Activated T-helper 17 cell treated with anti-CD3 and anti-CD28 coated beads, Interleukin-2, amount 50 U/mL, for 72 hours (primary cell): Measurements from ENCODE around the gene ANO6. TPM values are rescaled to one million over a fixed set of nuclear protein-coding genes. Genes with fewer than 3 reads are reported as not detected.

ENCODE experiments used
- ATAC-seq: fragments of 150-1000 bp; cut with Tn5 transposase; replicated peaks from 2 replicates; pipeline ENCODE4 v1.10.0; 2021; ENCODE audit warnings: mild to moderate bottlenecking, moderate library complexity
- H3K27ac Mint-ChIP-seq: one replicate; pipeline ENCODE4 v1.8.0; 2022; ENCODE audit warnings: mixed read lengths
- H3K27me3 Mint-ChIP-seq: one replicate; pipeline ENCODE4 v1.8.0; 2022; ENCODE audit warnings: mixed read lengths
- H3K36me3 Mint-ChIP-seq: one replicate; pipeline ENCODE4 v1.8.0; 2022; ENCODE audit warnings: low read depth, mild to moderate bottlenecking, mixed read lengths
- H3K4me1 Mint-ChIP-seq: one replicate; pipeline ENCODE4 v1.8.0; 2022; ENCODE audit warnings: mixed read lengths
- H3K4me3 Mint-ChIP-seq: one replicate; pipeline ENCODE4 v1.8.0; 2022; ENCODE audit warnings: mild to moderate bottlenecking, mixed read lengths
- H3K9me3 Mint-ChIP-seq: one replicate; pipeline ENCODE4 v1.8.0; 2022; ENCODE audit warnings: mixed read lengths
- total RNA-seq, 2 donors: library from RNA; stranded (reverse); gene quantifications; one replicate each; pipeline ENCODE4 v1.2.3, GENCODE V29; 2022

Gene ANO6
- total RNA-seq, 2 donors from 2014 or later = 26.8 to 45.1 TPM

DNA sequence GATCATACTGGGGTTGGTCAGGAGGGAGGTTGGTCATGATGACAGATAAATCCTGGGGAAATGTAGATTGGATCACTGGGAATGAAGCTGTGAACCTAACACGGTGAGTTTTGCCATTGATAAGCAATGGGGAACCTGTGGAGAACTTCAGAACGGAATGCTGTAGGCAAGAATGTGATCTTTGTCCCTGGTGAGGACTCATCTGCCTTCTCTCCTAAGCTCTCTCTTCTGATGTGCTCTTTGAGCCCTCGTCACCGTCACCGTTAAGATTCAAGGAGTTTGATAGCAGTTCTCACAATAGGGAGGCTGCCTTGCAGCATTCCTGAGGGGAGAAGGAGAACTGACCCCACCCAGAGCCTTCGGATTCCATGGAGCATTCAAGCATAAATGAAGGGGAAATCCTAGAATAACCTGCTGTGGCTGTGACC is 217.6 kb downstream of the ANO6 start:
- Mint-ChIP-seq H3K9me3 (no peaks in the 10 kb centered on the region), H3K27ac (no peak overlapping the region), H3K4me3 (no peak overlapping the region), H3K4me1 (peaks cover 3% of the 10 kb centered on the region), H3K36me3 (peaks cover 44% of the 10 kb centered on the region), H3K27me3 (no peaks in the 10 kb centered on the region)
- no peak for ATAC-seq

DNA sequence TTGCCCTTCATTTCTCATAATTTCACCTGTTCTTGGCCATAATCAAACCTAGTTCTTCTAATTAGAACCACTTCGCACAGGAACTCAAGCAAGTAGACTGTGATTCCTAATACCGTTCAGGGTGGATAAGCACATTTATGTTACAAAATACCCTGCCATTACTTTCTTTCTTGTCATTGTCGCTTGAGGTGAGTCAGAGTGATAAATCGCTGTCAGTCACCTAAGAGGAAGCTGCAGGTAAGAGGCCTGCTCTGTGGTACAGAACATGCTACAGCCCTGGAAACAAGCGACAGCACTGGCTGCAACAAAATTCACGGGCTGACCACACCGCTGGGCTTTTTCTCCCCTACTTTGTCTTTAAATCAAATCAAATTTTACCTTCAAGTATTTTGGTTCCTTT is 218.2 kb downstream of the ANO6 start:
- H3K9me3 Mint-ChIP-seq = no peaks in the 10 kb centered on the region
- ATAC-seq = no peak
- no peak overlapping the region for H3K4me3 Mint-ChIP-seq
- peaks cover 37% of the 10 kb centered on the region for H3K36me3 Mint-ChIP-seq
- H3K27me3 Mint-ChIP-seq = no peaks in the 10 kb centered on the region
- H3K4me1 Mint-ChIP-seq = peaks cover 3% of the 10 kb centered on the region
- no peak overlapping the region for H3K27ac Mint-ChIP-seq

DNA sequence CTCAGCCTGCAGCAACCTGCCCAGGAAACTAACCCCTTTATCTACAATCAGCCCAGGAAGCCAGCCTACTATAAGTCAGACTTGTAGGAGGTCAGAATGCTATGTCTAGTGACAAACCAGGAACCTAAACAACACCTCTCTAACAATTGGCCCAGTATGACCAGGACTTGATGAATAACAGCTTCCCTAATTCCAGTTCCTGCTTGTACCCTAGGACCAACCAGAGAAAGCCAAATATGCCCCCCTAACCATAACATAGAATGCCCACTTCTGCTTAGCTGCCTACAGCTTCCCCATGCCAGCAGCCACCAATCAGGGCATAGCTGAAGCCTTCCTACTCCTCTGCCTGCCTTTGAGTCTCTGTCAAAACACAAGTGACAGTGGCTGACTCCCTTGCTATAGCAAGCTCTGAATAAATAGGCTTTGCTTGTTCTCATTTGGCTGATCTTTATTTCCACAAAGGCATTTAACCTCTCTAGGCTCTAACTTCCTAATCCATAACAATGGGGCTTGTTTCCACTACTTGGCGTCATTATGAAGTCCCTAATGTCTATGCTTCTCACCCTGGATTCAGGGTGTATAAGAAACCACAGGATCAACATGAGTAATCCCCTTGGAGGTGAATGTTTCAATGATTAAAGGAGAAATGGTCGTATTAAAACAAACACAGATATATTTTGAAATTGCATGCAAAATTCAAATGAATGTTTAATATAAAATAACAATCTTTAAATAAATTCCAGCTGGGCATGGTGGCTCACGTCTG is 220.2 kb downstream of the ANO6 start:
- no peak for ATAC-seq
- no peaks in the 10 kb centered on the region for H3K9me3 Mint-ChIP-seq
- H3K4me3 Mint-ChIP-seq = no peak overlapping the region
- peaks cover 3% of the 10 kb centered on the region for H3K4me1 Mint-ChIP-seq
- H3K36me3 Mint-ChIP-seq = peaks cover 20% of the 10 kb centered on the region
- no peaks in the 10 kb centered on the region for H3K27me3 Mint-ChIP-seq
- H3K27ac Mint-ChIP-seq = no peak overlapping the region

DNA sequence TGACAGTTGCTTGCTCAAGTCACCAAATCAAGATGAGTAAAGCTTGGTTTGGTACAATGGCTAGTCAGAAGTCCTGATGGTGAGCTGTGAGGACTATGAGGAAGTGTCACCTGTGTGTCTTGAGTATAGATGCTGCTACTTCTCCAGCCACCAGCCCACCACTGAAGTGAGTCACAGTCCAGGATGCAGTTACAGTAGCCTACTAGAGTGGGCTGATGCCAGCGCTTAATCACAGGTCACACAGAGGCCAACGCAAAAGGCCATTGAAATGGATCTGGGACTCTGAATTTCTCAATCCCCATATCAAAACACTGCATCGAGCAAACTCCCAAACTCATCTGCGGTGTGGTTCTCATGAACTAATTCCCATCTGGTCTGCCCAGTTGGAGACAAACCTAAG is 223.1 kb downstream of the ANO6 start:
- Mint-ChIP-seq H3K4me3 (no peak overlapping the region), H3K27ac (no peak overlapping the region), H3K27me3 (no peaks in the 10 kb centered on the region), H3K36me3 (peaks cover 2% of the 10 kb centered on the region), H3K9me3 (no peaks in the 10 kb centered on the region), H3K4me1 (peaks cover 3% of the 10 kb centered on the region)
- peak; percentile 74 for ATAC-seq

DNA sequence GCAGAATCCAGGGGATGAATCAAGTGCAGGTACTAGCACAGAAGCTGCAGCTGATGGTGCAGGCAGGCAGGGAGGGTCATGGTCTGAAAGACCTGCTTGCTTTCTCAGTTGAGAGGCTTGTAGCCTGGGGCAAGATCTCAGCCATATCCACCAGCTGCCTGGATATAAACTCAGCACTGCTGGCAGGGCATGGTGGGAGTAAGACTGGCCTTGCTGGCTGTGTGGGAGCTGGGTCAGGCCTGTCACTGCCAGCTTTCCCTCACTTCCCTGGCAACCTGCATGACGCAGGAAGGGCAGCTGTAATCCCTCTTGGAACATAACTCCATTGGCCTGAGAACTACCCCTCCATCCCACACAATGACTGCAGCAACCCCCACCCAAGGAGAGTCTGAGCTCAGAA is 230.1 kb downstream of the ANO6 start:
- H3K9me3 Mint-ChIP-seq = peaks cover 19% of the 10 kb centered on the region
- H3K36me3 Mint-ChIP-seq = no peaks in the 10 kb centered on the region
- no peak overlapping the region for H3K4me3 Mint-ChIP-seq
- peaks cover 8% of the 10 kb centered on the region for H3K27me3 Mint-ChIP-seq
- ATAC-seq = no peak
- no peak overlapping the region for H3K27ac Mint-ChIP-seq
- H3K4me1 Mint-ChIP-seq = no peaks in the 10 kb centered on the region

DNA sequence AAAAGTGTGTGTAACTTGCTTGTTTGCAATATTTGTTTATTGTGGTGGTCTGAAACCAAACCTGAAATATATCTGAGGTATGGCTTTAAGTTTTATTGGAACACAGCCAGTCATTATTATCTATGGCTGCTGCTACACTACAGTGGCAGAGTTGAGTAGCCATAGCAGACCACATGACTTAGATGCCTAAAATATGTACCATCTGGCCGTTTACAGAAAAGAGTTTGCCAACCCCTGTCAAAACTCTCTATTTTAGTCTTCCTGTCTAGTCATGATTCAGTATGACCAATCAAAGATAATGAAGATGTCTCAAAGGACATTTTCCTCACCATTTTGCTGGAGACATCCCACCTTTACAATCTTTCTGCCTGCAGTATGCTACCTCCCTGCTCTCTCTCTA is 242.3 kb downstream of the ANO6 start:
- Mint-ChIP-seq H3K36me3 (no peaks in the 10 kb centered on the region), H3K9me3 (no peaks in the 10 kb centered on the region), H3K27ac (no peak overlapping the region), H3K4me3 (no peak overlapping the region), H3K4me1 (no peaks in the 10 kb centered on the region), H3K27me3 (peaks cover 10% of the 10 kb centered on the region)
- ATAC-seq = no peak

DNA sequence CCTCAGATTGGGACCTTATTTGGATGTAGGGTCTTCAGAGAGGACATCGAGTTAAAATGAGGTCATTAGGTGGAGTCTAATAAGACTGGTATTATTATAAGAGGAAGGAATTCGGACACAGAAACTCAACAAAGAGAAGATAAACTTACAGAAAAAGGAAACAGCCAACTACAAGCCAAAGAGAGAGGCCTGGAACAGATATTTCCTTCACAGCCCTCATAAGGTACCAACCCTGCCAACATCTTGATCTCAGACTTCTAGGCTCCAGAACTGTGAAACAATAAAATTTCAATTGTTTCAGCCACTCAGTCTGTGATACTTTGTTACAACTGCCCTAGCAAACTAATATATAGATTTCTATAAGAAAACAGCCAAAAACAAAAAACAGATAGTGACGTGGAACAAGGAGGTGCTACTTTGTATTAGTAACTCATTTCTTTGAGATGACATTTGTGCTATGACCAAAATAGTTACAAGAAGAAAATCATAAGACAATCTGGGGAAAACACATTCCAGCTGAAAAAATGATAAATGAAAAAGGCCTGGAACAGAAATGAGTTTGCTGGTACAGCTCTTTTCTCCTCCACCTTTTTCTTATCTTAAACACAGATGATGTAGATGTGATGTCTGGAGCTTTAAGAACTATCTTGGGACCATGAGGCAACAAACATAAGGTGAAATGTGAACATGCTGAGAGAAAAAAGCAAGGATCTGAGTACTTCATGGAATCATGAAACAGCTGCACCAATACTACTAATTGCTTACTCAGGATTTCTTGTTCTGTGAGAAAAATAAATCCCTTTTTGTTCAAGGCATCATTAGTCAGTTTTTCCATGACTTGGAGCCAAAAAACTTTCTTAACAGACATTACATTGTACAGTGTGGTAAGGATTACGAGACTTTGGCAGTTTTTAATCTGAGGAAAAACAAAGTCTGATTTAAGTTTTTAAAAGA is 243.2 kb downstream of the ANO6 start:
- H3K36me3 Mint-ChIP-seq = no peaks in the 10 kb centered on the region
- no peak for ATAC-seq
- H3K4me1 Mint-ChIP-seq = no peaks in the 10 kb centered on the region
- H3K4me3 Mint-ChIP-seq = no peak overlapping the region
- H3K27me3 Mint-ChIP-seq = peaks cover 10% of the 10 kb centered on the region
- no peaks in the 10 kb centered on the region for H3K9me3 Mint-ChIP-seq
- H3K27ac Mint-ChIP-seq = no peak overlapping the region

DNA sequence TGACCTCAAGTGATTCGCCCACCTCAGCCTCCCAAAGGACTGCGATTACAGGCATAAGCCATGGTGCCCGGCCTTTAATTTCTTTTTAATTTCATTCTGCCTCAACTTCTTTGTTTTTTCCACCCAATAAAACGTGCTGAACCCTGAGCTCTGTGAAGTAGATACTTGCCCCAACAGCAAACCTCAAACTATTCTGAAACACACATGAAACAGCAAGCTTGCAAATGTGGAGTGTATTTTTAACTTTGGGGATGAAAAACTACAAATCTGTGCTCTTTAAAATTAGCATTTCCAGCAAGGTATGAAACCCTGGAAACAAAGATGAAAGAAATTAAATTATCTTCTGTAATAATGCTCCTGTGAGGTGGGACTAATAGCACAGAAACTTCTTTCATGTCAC is 246.6 kb downstream of the ANO6 start:
- Mint-ChIP-seq H3K27me3 (peaks cover 10% of the 10 kb centered on the region), H3K36me3 (no peaks in the 10 kb centered on the region), H3K9me3 (no peaks in the 10 kb centered on the region), H3K27ac (no peak overlapping the region), H3K4me3 (no peak overlapping the region), H3K4me1 (no peaks in the 10 kb centered on the region)
- no peak for ATAC-seq

DNA sequence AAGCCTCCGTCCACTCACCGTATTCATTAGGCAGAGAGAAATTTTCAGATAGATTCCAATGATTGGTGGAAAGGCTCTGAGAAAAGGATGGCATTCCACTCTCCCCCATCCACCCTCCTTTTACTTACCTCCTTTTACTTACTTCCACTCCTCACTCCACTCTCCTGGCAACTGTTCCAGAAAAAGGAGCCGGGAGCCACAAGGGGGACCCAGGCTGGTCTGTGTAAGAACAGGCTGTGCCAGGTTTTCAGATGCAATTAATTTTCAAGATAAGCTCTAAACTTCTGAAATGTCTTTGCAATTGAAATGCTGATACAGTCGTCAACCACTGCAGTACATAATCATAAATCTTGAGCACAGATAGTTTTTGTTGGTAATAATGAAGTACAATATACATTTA is 248.8 kb downstream of the ANO6 start:
- ATAC-seq = no peak
- Mint-ChIP-seq H3K9me3 (no peaks in the 10 kb centered on the region), H3K36me3 (no peaks in the 10 kb centered on the region), H3K4me1 (peaks cover 3% of the 10 kb centered on the region), H3K4me3 (no peak overlapping the region), H3K27ac (no peak overlapping the region), H3K27me3 (peaks cover 10% of the 10 kb centered on the region)

DNA sequence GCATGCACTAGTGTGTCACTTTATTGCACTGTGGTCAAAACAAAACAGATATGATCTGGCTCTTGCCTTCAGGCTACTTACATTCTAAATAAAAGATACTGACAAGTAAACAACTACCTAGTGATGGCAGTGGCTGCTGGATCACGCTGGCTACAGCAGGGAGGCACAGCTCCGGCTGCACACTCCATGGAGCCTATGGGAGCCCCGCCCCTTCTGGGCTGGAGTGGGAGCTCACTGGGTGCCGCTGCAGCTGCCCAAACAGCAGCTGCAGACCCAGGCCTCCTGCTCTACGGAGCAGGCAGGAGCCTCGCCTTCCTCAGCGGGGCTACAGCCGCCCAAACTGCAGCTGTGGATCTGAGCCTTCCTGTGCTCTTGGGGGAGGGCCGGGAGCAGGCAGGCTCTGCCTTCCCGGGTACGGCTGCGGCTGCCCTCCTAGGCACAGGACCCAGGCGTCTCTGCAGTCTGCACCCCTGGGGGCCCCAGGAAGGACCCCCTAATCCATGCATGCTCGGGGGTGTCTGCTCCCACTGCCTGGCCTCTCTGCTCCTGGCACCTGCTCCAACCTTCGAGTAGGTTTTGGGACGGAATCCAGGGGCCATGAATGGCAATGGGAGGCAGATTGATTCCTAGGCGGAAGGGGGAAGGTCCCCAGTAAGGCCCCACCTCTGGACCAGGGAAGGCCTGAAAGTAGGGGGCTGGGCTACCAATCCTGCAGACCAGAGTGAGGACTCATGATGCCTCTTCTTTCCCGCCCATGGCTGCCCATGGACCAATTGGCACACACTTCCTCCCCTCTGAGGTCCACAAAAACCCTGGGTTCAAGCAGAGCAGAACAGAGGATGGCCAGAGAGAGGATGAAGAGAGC is 253.1 kb downstream of the ANO6 start:
- Mint-ChIP-seq H3K4me1 (peaks cover 11% of the 10 kb centered on the region), H3K4me3 (peak overlapping the region; percentile 18), H3K27me3 (no peaks in the 10 kb centered on the region), H3K36me3 (no peaks in the 10 kb centered on the region), H3K27ac (peak overlapping the region; percentile 15), H3K9me3 (no peaks in the 10 kb centered on the region)
- ATAC-seq = no peak

DNA sequence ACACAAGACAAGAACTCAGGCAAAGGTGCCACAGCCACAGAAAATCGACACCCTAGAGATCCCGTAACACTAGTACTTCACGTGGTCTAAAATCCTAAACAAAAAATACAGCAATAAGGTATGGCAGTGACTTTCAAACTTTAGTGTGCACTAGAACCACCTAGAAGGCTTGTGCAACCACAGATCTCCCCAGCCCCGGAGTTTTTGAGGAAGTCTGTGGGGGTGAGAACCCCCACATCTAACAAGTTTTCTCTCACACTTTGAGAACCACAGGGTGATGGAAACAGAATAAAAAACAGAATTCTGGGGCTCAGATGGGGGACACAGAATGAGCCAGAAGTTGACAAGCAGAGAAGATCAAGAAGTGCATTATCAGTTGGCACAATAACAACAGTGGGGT is 254.0 kb downstream of the ANO6 start:
- peak overlapping the region; percentile 18 for H3K4me3 Mint-ChIP-seq

DNA sequence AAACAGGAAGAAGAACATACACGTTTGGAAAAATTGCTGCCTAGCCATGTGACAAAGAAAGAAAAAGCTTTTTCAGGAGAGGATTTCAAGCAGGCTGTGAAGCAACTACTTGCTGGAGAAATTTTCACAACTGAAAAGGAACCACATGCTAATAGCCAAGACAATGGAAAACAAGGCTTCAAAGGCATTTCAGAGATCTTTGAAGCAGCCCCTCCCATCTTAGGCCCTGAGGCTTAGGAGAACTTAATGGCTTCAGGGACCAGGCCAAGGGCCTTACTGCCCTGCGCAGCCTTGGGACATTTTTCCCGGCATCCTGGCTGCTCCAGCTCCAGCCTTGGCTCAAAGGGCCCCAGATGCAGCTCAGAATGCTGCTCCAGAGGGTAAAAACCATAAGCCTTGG is 257.7 kb downstream of the ANO6 start:
- Mint-ChIP-seq H3K27me3 (no peaks in the 10 kb centered on the region), H3K36me3 (no peaks in the 10 kb centered on the region), H3K4me1 (peaks cover 11% of the 10 kb centered on the region), H3K27ac (no peak overlapping the region), H3K9me3 (no peaks in the 10 kb centered on the region), H3K4me3 (no peak overlapping the region)
- ATAC-seq = no peak

More for the DNA sequence above, 254.0 kb downstream of the ANO6 start:
- no peaks in the 10 kb centered on the region for H3K36me3 Mint-ChIP-seq
- peaks cover 11% of the 10 kb centered on the region for H3K4me1 Mint-ChIP-seq
- ATAC-seq = no peak
- H3K27me3 Mint-ChIP-seq = no peaks in the 10 kb centered on the region
- H3K27ac Mint-ChIP-seq = peak overlapping the region; percentile 15
- H3K9me3 Mint-ChIP-seq = no peaks in the 10 kb centered on the region

DNA sequence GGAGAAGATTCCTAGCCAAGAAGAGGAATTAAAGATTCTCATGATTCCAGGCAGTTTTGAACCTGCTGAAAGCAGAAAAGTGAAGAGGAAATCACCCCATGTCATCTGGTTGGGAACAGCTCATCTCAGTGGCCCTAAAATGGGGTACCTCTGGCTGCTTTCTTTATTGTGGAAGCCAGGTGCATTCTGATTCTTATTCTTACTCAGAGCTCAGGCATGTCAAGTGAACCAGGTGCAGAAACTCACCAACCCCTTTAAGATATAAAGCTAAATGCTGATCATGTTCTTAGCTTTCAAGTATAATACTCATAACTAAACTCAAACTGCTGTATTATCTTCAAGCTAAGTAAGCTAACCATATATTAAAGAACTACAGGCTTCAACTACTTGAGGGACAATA is 259.7 kb downstream of the ANO6 start:
- H3K36me3 Mint-ChIP-seq = no peaks in the 10 kb centered on the region
- H3K9me3 Mint-ChIP-seq = no peaks in the 10 kb centered on the region
- no peaks in the 10 kb centered on the region for H3K27me3 Mint-ChIP-seq
- no peaks in the 10 kb centered on the region for H3K4me1 Mint-ChIP-seq
- no peak for ATAC-seq
- H3K4me3 Mint-ChIP-seq = no peak overlapping the region
- H3K27ac Mint-ChIP-seq = no peak overlapping the region

DNA sequence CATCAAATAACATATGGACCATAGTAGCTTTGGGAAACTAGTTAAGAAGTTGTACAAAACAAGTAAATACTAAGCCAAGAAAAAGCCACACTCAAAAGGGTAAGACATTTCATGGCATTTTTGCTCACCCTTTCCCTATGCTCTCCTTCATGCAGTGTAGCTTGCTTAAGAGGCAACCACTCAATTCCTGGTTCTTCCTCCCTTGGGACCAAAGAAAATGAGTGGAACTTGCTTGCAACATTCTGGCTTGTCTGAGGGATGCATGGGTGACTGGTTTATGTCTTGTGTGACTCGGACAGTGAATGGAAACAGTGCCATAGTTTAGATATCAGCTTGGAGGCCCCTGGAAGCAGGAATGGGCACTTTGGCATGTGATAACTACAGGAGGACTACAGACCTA is 261.6 kb downstream of the ANO6 start:
- no peaks in the 10 kb centered on the region for H3K27me3 Mint-ChIP-seq
- no peak for ATAC-seq
- no peaks in the 10 kb centered on the region for H3K4me1 Mint-ChIP-seq
- H3K27ac Mint-ChIP-seq = no peak overlapping the region
- no peaks in the 10 kb centered on the region for H3K36me3 Mint-ChIP-seq
- no peak overlapping the region for H3K4me3 Mint-ChIP-seq
- H3K9me3 Mint-ChIP-seq = no peaks in the 10 kb centered on the region
